Measurements from ENCODE around the gene CXorf58.
"Not testable (repeated sequence)": the region's sequence is repeated elsewhere in the genome, so short reads cannot be mapped to it uniquely, and the experiment has no call there.

CXorf58 gene

GRCh38 chrX:23954396-23954795 lies 46.6 kb downstream of the CXorf58 start:
- DNase-seq (ENCODE audit: low read depth) = no peak

- DNase-seq (ENCODE audit: low read depth) = no peak
Observed at GRCh38 chrX:23959781-23960180, 52.0 kb downstream of the CXorf58 start.

DNA sequence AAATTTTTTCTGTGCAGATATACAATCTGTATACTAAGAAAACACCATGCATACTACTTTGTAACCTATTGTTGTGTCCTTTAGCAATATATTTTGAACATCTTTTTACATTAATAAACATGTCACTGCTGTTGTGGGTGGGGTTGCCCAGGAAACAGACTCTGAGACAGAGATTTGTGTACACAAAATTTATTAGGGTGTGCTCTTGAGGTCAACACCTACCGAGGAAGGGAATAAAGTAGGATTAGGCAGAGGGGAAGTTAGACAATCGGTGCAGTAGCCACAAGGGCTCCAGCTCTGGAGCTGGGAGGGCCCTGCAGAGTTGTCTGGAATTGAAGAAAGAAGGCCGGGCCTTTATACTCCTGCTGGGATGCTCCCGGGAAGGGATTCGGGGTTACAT lies 56.4 kb downstream of the CXorf58 start:
- no peak for DNase-seq (ENCODE audit: low read depth)

DNA sequence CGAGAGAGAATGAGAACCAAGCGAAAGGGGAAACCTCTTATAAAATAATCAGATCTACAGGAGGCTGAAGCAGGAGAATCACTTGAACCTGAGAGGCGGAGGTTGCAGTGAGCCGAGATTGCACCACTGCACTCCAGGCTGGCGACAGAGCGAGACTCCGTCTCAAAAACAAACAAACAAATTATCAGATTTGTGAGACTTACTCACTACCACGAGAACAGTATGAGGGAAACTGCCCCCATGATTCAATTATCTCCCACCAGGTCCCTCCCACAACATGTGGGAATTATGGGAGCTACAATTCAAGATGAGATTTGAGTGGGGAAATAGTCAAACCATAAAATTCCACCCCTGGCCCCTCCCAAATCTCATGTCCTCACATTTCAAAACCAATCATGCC lies 57.8 kb downstream of the CXorf58 start:
- DNase-seq (ENCODE audit: low read depth) = not testable (repeated sequence)

DNA sequence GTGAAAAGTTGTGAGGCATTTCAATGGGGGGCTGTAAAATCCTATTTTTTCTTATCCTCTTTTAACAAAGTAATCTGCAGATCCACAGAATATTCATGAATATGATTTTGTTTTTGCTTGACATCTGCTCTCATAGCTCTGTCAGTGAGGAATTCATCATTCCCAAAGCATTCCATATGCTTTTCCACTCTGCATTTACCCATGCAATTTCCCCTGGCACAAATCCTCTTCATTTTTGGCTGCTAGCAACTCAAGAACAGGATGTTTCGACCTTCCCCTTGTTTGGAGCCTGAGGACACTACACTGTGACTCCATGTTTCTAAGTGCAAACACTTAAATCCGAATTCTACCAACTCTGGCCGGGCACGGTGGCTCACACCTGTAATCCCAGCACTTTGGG lies 70.7 kb downstream of the CXorf58 start:
- no peak for DNase-seq (ENCODE audit: low read depth)

DNA sequence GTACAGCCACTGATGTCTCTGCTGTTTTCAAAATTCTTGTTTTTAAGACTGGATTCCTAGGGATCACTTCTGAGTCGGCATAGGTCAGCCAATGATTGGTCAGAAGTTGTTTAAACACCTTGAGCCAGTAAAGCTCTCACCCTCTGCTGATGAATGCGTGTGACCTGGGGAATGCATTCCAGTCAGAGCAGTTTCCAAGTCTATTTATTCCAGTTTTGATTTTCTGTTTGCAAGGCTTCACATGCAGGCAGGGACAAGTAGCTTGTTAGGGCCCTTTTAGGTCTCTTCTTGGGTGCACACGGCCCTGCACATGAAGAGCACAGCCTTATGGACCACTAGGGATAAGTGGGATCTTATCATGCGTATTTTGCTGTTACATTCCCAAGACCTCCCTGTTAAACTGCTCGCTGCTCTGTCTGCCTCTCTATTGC lies 72.2 kb downstream of the CXorf58 start:
- no peak for DNase-seq (ENCODE audit: low read depth)

- no peak for DNase-seq (ENCODE audit: low read depth)
Observed at GRCh38 chrX:23981222-23981621, 73.4 kb downstream of the CXorf58 start.

DNA sequence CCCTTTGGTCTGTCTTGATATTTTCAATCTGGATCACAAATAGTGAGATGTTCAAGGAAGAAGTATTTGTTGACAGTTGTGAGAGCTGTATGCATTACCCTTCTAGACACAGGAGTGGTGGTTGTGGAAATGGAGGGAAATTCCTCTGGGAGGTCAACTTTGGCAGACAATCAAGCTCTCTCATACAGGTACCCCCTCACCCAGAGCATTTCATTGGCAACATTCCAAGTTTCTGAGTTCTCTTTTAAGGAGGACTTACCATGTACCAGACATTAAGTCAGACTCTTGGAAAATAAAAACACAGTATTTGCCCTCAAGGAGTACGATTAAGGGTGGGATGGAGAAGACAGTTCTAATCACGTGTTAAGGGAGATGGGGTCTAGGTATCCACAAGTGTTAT lies 73.9 kb downstream of the CXorf58 start:
- no peak for DNase-seq (ENCODE audit: low read depth)

DNA sequence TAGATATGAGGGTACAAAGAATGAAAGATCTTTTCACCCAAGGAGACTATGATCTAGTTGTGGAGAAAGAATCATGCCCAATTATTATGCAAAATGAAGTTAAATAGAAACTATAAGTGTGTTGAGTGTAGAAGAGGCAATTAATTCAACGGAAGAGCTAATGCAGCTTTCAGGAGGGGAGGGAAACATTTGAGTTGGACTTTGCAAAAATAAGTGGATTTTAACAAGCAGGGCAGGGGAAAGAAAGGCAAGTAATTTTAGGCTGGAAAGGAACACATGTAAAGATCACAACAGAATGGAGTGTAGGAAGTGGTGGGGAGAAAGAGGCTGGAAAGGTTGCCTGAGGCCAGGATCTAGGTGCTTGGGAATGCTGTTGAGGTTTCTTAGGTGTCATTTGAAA lies 75.1 kb downstream of the CXorf58 start:
- DNase-seq (ENCODE audit: low read depth) = no peak

Measured in stimulated activated CD8-positive, alpha-beta memory T cell treated with anti-CD3 and anti-CD28 coated beads, Interleukin-15, amount 100 ng/mL, for 24 hours (primary cell).